ENCODE results near the gene CCDC91. TPM values are rescaled to one million over a fixed set of nuclear protein-coding genes. Genes with fewer than 3 reads are reported as not detected.

The CCDC91 gene
- total and polyA plus RNA-seq, 4 donors = 13.4 to 41.3 (median 23.3) TPM

DNA sequence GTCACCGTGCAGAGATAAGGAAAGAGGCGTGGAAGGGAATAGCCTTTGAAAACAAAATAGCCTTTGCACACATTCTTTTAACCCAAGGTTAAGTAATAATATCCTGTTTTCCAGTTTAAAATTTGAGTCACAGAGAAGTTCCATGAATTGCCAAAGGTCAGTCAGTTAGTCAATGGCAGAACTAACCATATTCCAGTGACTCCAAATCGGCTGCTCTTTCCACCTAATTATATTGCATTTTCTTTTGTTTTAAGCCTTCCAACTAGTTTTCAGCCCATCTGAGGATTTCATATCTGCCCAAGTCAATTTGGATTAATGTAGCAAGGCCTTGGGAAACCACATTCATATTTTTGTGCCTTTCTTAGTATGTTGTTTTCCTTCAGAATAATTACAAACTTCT is 373.0 kb downstream of the CCDC91 start:
- H3K9ac ChIP-seq (ENCODE audit: insufficient read depth in 1 of 2, low read length in 2 of 2) = no peak overlapping the region
- no peak for ATAC-seq (ENCODE audit: insufficient read depth, low FRiP score)
- TF ChIP-seq, protein P1, sequence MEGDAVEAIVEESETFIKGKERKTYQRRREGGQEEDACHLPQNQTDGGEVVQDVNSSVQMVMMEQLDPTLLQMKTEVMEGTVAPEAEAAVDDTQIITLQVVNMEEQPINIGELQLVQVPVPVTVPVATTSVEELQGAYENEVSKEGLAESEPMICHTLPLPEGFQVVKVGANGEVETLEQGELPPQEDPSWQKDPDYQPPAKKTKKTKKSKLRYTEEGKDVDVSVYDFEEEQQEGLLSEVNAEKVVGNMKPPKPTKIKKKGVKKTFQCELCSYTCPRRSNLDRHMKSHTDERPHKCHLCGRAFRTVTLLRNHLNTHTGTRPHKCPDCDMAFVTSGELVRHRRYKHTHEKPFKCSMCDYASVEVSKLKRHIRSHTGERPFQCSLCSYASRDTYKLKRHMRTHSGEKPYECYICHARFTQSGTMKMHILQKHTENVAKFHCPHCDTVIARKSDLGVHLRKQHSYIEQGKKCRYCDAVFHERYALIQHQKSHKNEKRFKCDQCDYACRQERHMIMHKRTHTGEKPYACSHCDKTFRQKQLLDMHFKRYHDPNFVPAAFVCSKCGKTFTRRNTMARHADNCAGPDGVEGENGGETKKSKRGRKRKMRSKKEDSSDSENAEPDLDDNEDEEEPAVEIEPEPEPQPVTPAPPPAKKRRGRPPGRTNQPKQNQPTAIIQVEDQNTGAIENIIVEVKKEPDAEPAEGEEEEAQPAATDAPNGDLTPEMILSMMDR (IDR thresholded peaks at IDR 0.05; ENCODE audit: control extremely low read depth, extremely low read depth) = no peak
- no peak overlapping the region for H3K4me3 ChIP-seq
- peaks cover 0 to 3% (median 0%) of the 10 kb centered on the region in 4 donors for H3K36me3 ChIP-seq (ENCODE audit: control insufficient read depth in 4 of 4, insufficient read depth in 4 of 4, low read length in 4 of 4)
- no peak for DNase-seq
- H3K4me1 ChIP-seq (ENCODE audit: control insufficient read depth in 5 of 5, insufficient read depth in 5 of 5, low read length in 5 of 5) = peaks cover 0 to 10% (median 1%) of the 10 kb centered on the region in 5 donors
- 78 to 91% methylated on average over 3 of the region's 3 CpGs for WGBS, 2 donors
- H3K27ac ChIP-seq (ENCODE audit: low read depth in 1 of 2, low read length in 1 of 2) = no peak overlapping the region
- no peaks in the 10 kb centered on the region for H3K9me3 ChIP-seq (ENCODE audit: control insufficient read depth in 4 of 4, insufficient read depth in 3 of 4, low read length in 3 of 4)
- H3K27me3 ChIP-seq (ENCODE audit: control insufficient read depth in 3 of 3, insufficient read depth in 3 of 3, low read length in 2 of 3) = no peaks in the 10 kb centered on the region

DNA sequence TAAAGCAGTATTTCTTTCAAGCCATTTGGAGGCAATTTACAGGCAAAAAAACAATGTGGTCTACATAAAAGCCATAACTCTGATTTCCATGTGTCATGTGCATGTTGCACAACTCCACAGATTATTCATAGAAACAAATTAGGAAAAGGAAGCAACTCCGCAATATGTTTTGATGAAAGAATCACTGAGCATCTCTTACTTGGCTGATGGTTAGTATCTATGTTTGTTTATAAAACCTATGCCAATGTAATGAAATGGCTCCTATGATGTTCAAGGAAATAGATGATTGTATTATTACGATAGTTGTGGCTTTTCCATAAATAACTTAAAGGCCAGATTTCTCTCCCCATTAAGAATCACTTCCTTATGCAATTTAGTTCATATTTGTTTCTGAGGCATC is 373.7 kb downstream of the CCDC91 start:
- Histone ChIP-seq H3K9ac (ENCODE audit: insufficient read depth in 1 of 2, low read length in 2 of 2) (no peak overlapping the region), H3K4me3 (no peak overlapping the region), H3K9me3 (ENCODE audit: control insufficient read depth in 4 of 4, insufficient read depth in 3 of 4, low read length in 3 of 4) (no peaks in the 10 kb centered on the region), H3K4me1 (ENCODE audit: control insufficient read depth in 5 of 5, insufficient read depth in 5 of 5, low read length in 5 of 5) (peaks cover 0 to 16% (median 1%) of the 10 kb centered on the region in 5 donors), H3K36me3 (ENCODE audit: control insufficient read depth in 4 of 4, insufficient read depth in 4 of 4, low read length in 4 of 4) (peaks cover 0 to 3% (median 0%) of the 10 kb centered on the region in 4 donors), H3K27ac (ENCODE audit: low read depth in 1 of 2, low read length in 1 of 2) (no peak overlapping the region), H3K27me3 (ENCODE audit: control insufficient read depth in 3 of 3, insufficient read depth in 3 of 3, low read length in 2 of 3) (no peaks in the 10 kb centered on the region)
- WGBS, 2 donors = 64 to 75% methylated on average over 2 of the region's 2 CpGs
- DNase-seq (peak in 2 of 3 donors; percentile 77 to 83), ATAC-seq (ENCODE audit: insufficient read depth, low FRiP score) (no peak)
- TF ChIP-seq, protein P1 (IDR thresholded peaks at IDR 0.05; ENCODE audit: control extremely low read depth, extremely low read depth) = no peak

DNA sequence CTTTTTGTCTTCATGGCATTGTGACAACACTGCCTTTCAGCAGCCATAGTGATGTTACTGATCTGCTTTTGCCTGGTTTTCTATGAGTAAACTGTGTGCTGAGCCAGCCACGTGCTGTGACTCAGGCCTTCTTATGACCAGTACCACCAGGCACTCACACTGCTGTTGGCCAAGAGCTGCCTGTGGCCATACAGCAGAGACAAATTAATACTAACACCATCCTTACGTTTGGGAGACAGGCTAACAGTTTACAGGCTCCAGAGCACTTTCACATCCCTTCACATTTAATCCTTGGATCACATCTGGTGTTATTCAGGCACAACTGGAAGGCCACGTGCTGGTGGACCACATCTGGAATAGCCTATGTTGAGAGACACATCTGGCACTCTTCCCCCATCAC is 377.9 kb downstream of the CCDC91 start:
- H3K9ac ChIP-seq (ENCODE audit: insufficient read depth in 1 of 2, low read length in 2 of 2) = no peak overlapping the region
- no peaks in the 10 kb centered on the region for H3K9me3 ChIP-seq (ENCODE audit: control insufficient read depth in 4 of 4, insufficient read depth in 3 of 4, low read length in 3 of 4)
- TF ChIP-seq, protein P1 (IDR thresholded peaks at IDR 0.05; ENCODE audit: control extremely low read depth, extremely low read depth) = no peak
- peaks cover 0 to 23% (median 9%) of the 10 kb centered on the region in 5 donors for H3K4me1 ChIP-seq (ENCODE audit: control insufficient read depth in 5 of 5, insufficient read depth in 5 of 5, low read length in 5 of 5)
- H3K4me3 ChIP-seq = no peak overlapping the region
- WGBS, 2 donors = 76 to 84% methylated on average over 3 of the region's 3 CpGs
- ATAC-seq (ENCODE audit: insufficient read depth, low FRiP score) (no peak), DNase-seq (peak in 1 of 3 donors; percentile 33)
- no peaks in the 10 kb centered on the region for H3K27me3 ChIP-seq (ENCODE audit: control insufficient read depth in 3 of 3, insufficient read depth in 3 of 3, low read length in 2 of 3)
- H3K27ac ChIP-seq (ENCODE audit: low read depth in 1 of 2, low read length in 1 of 2) = no peak overlapping the region
- H3K36me3 ChIP-seq (ENCODE audit: control insufficient read depth in 4 of 4, insufficient read depth in 4 of 4, low read length in 4 of 4) = peaks cover 0 to 3% (median 0%) of the 10 kb centered on the region in 4 donors

DNA sequence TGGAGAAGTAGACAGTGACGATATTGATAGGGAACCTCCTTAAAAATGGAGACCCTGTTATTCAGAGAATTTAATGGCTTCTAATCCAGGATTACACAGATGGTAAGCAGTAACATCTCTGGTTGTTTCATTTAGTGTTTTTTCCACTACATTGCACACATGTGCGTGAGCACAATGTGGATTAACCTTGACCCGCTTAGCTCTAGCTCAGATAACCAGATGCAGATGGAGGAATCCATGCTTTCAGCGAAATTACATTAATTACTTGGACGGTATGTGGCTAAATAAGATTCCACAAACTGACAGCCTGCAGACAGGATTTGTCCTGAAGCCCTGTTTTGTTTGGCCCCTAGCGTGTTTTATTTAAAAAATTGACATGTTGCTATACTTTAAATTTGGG is 378.4 kb downstream of the CCDC91 start:
- Histone ChIP-seq H3K36me3 (ENCODE audit: control insufficient read depth in 4 of 4, insufficient read depth in 4 of 4, low read length in 4 of 4) (peaks cover 0 to 3% (median 0%) of the 10 kb centered on the region in 4 donors), H3K4me3 (no peak overlapping the region), H3K4me1 (ENCODE audit: control insufficient read depth in 5 of 5, insufficient read depth in 5 of 5, low read length in 5 of 5) (peaks cover 0 to 23% (median 8%) of the 10 kb centered on the region in 5 donors), H3K27me3 (ENCODE audit: control insufficient read depth in 3 of 3, insufficient read depth in 3 of 3, low read length in 2 of 3) (no peaks in the 10 kb centered on the region), H3K9me3 (ENCODE audit: control insufficient read depth in 4 of 4, insufficient read depth in 3 of 4, low read length in 3 of 4) (no peaks in the 10 kb centered on the region), H3K9ac (ENCODE audit: insufficient read depth in 1 of 2, low read length in 2 of 2) (no peak overlapping the region), H3K27ac (ENCODE audit: low read depth in 1 of 2, low read length in 1 of 2) (no peak overlapping the region)
- no peak for ATAC-seq (ENCODE audit: insufficient read depth, low FRiP score)
- 80 to 86% methylated on average over 6 of the region's 6 CpGs for WGBS, 2 donors
- DNase-seq = no peak
- TF ChIP-seq, protein P1 (IDR thresholded peaks at IDR 0.05; ENCODE audit: control extremely low read depth, extremely low read depth) = no peak
